Upper lobe of right lung (tissue), 1 donor: ENCODE results near the gene STARD10. TPM values are rescaled to one million over a fixed set of nuclear protein-coding genes. Genes with fewer than 3 reads are reported as not detected.

ENCODE experiments used
- ATAC-seq: fragments of 200-7000 bp; cut with Tn5 transposase; one replicate; pipeline ENCODE4 v1.9.1; 2020; ENCODE audit warnings: mild to moderate bottlenecking, moderate library complexity
- DNase-seq: peaks from one replicate; pipeline ENCODE4 v3.0.0-alpha.2; 2020
- H3K27ac ChIP-seq: fragments of 200-600 bp; one replicate; pipeline ENCODE4 v1.8.0; 2022
- H3K27me3 ChIP-seq: fragments of 200-600 bp; one replicate; pipeline ENCODE4 v1.8.0; 2022; ENCODE audit warnings: mild to moderate bottlenecking
- H3K36me3 ChIP-seq: fragments of 200-600 bp; one replicate; pipeline ENCODE4 v1.8.0; 2022
- H3K4me1 ChIP-seq: fragments of 200-600 bp; one replicate; pipeline ENCODE4 v1.8.0; 2022
- H3K4me3 ChIP-seq: fragments of 200-600 bp; one replicate; pipeline ENCODE4 v1.8.0; 2022; ENCODE audit warnings: mild to moderate bottlenecking
- H3K9me3 ChIP-seq: fragments of 200-600 bp; one replicate; pipeline ENCODE4 v1.8.0; 2022
- CTCF ChIP-seq: fragments of 200-600 bp; IDR thresholded peaks from one replicate; pipeline ENCODE4 v1.8.0; 2022; ENCODE audit warnings: antibody characterized with exemption
- intact Hi-C: fragments of 100-400 bp; cut with DNase I; formaldehyde crosslinking; loops from one replicate; pipeline ENCODE4 v1.11.0; 2022
- total RNA-seq: library from RNA; stranded (reverse); fragmentation: NEBNext Ultra II Directional; extraction: Animal tissue kit (Norgen Biotek cat#: 25700); gene quantifications from one replicate; pipeline ENCODE4 v1.2.1, GENCODE V29; 2021
- donor health status: DM: no; HTN: yes; CAD: no; lungs with severe emphysema.

Gene STARD10
- total RNA-seq, 1 donor from 2014 or later: 116 TPM

- no peaks in the 10 kb centered on the region for H3K27me3 ChIP-seq
- H3K4me1 ChIP-seq: peaks cover 14% of the 10 kb centered on the region
- TF ChIP-seq CTCF: no peak
- H3K36me3 ChIP-seq: peaks cover 84% of the 10 kb centered on the region
- DNase-seq: no peak
- H3K4me3 ChIP-seq: no peak overlapping the region
- ATAC-seq: no peak
- H3K27ac ChIP-seq: no peak overlapping the region
- intact Hi-C loops: no loop called here
- H3K9me3 ChIP-seq: no peaks in the 10 kb centered on the region
These were observed 83.6 kb downstream of the STARD10 start for GRCh38 chr11:72710278-72710677.

- H3K9me3 ChIP-seq: no peaks in the 10 kb centered on the region
- H3K27me3 ChIP-seq: no peaks in the 10 kb centered on the region
- ATAC-seq (no peak), DNase-seq (no peak)
- H3K36me3 ChIP-seq: peaks cover 87% of the 10 kb centered on the region
- no peak for TF ChIP-seq CTCF
- intact Hi-C loops: no loop called here
- H3K4me1 ChIP-seq: peaks cover 11% of the 10 kb centered on the region
- H3K4me3 ChIP-seq: no peak overlapping the region
- H3K27ac ChIP-seq: no peak overlapping the region
These were observed 84.2 kb downstream of the STARD10 start for GRCh38 chr11:72709478-72710238.

GRCh38 chr11:72707032-72707431 is 86.8 kb downstream of the STARD10 start:
- Histone ChIP-seq H3K27me3 (no peaks in the 10 kb centered on the region), H3K4me3 (no peak overlapping the region), H3K9me3 (no peaks in the 10 kb centered on the region), H3K36me3 (peaks cover 95% of the 10 kb centered on the region), H3K4me1 (peaks cover 16% of the 10 kb centered on the region), H3K27ac (no peak overlapping the region)
- intact Hi-C loops: no loop called here
- no peak for ATAC-seq
- no peak for TF ChIP-seq CTCF
- DNase-seq: no peak

GRCh38 chr11:72706579-72706978 is 87.3 kb downstream of the STARD10 start:
- Histone ChIP-seq H3K4me1 (peaks cover 16% of the 10 kb centered on the region), H3K9me3 (no peaks in the 10 kb centered on the region), H3K36me3 (peaks cover 95% of the 10 kb centered on the region), H3K27me3 (no peaks in the 10 kb centered on the region), H3K27ac (no peak overlapping the region), H3K4me3 (no peak overlapping the region)
- DNase-seq (no peak), ATAC-seq (no peak)
- TF ChIP-seq CTCF: no peak
- intact Hi-C loops: no loop called here

GRCh38 chr11:72705442-72706365 is 88.1 kb downstream of the STARD10 start:
- no peak overlapping the region for H3K4me3 ChIP-seq
- TF ChIP-seq CTCF: no peak

More at GRCh38 chr11:72705442-72706365, 88.1 kb downstream of the STARD10 start:
- Histone ChIP-seq H3K4me1 (peaks cover 16% of the 10 kb centered on the region), H3K27me3 (no peaks in the 10 kb centered on the region), H3K36me3 (peaks cover 95% of the 10 kb centered on the region), H3K9me3 (no peaks in the 10 kb centered on the region), H3K27ac (no peak overlapping the region)
- DNase-seq (no peak), ATAC-seq (no peak)
- intact Hi-C loops: no loop called here
